Fibroblast of lung (primary cell): ENCODE data around the gene FOXS1.

Experiments used
- CTCF ChIP-seq, 2 donors: IDR thresholded peaks in 1 of 2; conservative IDR thresholded peaks in 1 of 2; 1 replicate in 1 of 2; 2 replicates in 1 of 2; pipeline ENCODE4 v1.5.1; 2011 to 2012; ENCODE audit warnings: low read length in 2 of 2, control low read depth in 1 of 2, inconsistent platforms in 1 of 2, low read depth in 1 of 2, mild to moderate bottlenecking in 1 of 2
- EZH2 ChIP-seq: IDR thresholded peaks from 2 replicates; pipeline ENCODE4 v1.5.1; 2012; ENCODE audit warnings: low read length, control low read depth, mild to moderate bottlenecking; ENCODE audit errors: missing control alignments

- TF ChIP-seq CTCF (conservative IDR thresholded peaks at IDR 0.05 in 1 of 2, IDR thresholded peaks at IDR 0.05 in 1 of 2; ENCODE audit: low read depth in 1 of 2, low read length in 2 of 2) (no peak), EZH2 (no peak)
These were observed 26.2 kb downstream of the FOXS1 start, which contains the start of gene MYLK2 for GRCh38 chr20:31819083-31819784.
